T-helper 1 cell treated with Interleukin-12 subunit alpha and Interleukin-12 subunit beta and Interleukin-4 antibody, amounts not matched to agents 30 μg/mL and 1 μg/mL, for 36 hours (primary cell): Measurements from ENCODE around the gene KLHDC10.
"Not testable (repeated sequence)": the region's sequence is repeated elsewhere in the genome, so short reads cannot be mapped to it uniquely, and the experiment has no call there.

ENCODE experiments used
- H3K27ac Mint-ChIP-seq: one replicate; pipeline ENCODE4 v1.8.0; 2021; ENCODE audit warnings: mild to moderate bottlenecking, mixed read lengths
- H3K27me3 Mint-ChIP-seq: one replicate; pipeline ENCODE4 v1.8.0; 2021; ENCODE audit warnings: low read depth, mixed read lengths
- H3K36me3 Mint-ChIP-seq: one replicate; pipeline ENCODE4 v1.8.0; 2021; ENCODE audit warnings: low read depth, mixed read lengths
- H3K4me1 Mint-ChIP-seq: one replicate; pipeline ENCODE4 v1.8.0; 2021; ENCODE audit warnings: low read depth, mixed read lengths
- H3K4me3 Mint-ChIP-seq: one replicate; pipeline ENCODE4 v1.8.0; 2021; ENCODE audit warnings: mild to moderate bottlenecking, moderate library complexity, mixed read lengths
- H3K9me3 Mint-ChIP-seq: one replicate; pipeline ENCODE4 v1.8.0; 2021; ENCODE audit warnings: mixed read lengths

KLHDC10 gene

GRCh38 chr7:130069978-130070860 is at the start of gene KLHDC10:
TSS of gene KLHDC10 (plus strand) at chr7:130070534. CDS start at chr7:130070644, 110 bp downstream.
- Mint-ChIP-seq H3K4me3 (peak within 1 kb of the TSS; percentile 94), H3K36me3 (peaks cover 5% of the 10 kb centered on the region), H3K9me3 (no peaks in the 10 kb centered on the region), H3K27ac (peak within 1 kb of the TSS; percentile 80), H3K27me3 (no peaks in the 10 kb centered on the region), H3K4me1 (peaks cover 30% of the 10 kb centered on the region)

- Mint-ChIP-seq H3K36me3 (peaks cover 31% of the 10 kb centered on the region), H3K9me3 (no peaks in the 10 kb centered on the region), H3K27me3 (no peaks in the 10 kb centered on the region), H3K4me1 (peaks cover 4% of the 10 kb centered on the region), H3K4me3 (no peak overlapping the region), H3K27ac (no peak overlapping the region)
Measured at GRCh38 chr7:130021105-130021834, 49.1 kb upstream of the KLHDC10 start.

- Mint-ChIP-seq H3K36me3 (peaks cover 32% of the 10 kb centered on the region), H3K27ac (no peak overlapping the region), H3K27me3 (no peaks in the 10 kb centered on the region), H3K4me3 (no peak overlapping the region), H3K9me3 (no peaks in the 10 kb centered on the region), H3K4me1 (peaks cover 4% of the 10 kb centered on the region)
Measured at GRCh38 chr7:130022115-130022514, 48.2 kb upstream of the KLHDC10 start.

- no peak overlapping the region for H3K4me3 Mint-ChIP-seq
- peaks cover 4% of the 10 kb centered on the region for H3K4me1 Mint-ChIP-seq
- no peaks in the 10 kb centered on the region for H3K27me3 Mint-ChIP-seq
- H3K9me3 Mint-ChIP-seq, result no peaks in the 10 kb centered on the region
- H3K27ac Mint-ChIP-seq, result no peak overlapping the region
- H3K36me3 Mint-ChIP-seq, result peaks cover 35% of the 10 kb centered on the region
Measured at GRCh38 chr7:130022623-130023175, 47.6 kb upstream of the KLHDC10 start.

GRCh38 chr7:130024390-130024789 is 45.9 kb upstream of the KLHDC10 start:
- Mint-ChIP-seq H3K27me3 (no peaks in the 10 kb centered on the region), H3K4me1 (peaks cover 4% of the 10 kb centered on the region), H3K9me3 (no peaks in the 10 kb centered on the region), H3K27ac (no peak overlapping the region), H3K36me3 (peaks cover 35% of the 10 kb centered on the region), H3K4me3 (no peak overlapping the region)

- Mint-ChIP-seq H3K9me3 (no peaks in the 10 kb centered on the region), H3K4me1 (no peaks in the 10 kb centered on the region), H3K27ac (no peak overlapping the region), H3K36me3 (peaks cover 20% of the 10 kb centered on the region), H3K27me3 (no peaks in the 10 kb centered on the region), H3K4me3 (no peak overlapping the region)
Measured at GRCh38 chr7:130032698-130033097, 37.6 kb upstream of the KLHDC10 start.

GRCh38 chr7:130037703-130038102 is 32.6 kb upstream of the KLHDC10 start:
- H3K27me3 Mint-ChIP-seq, result no peaks in the 10 kb centered on the region
- H3K27ac Mint-ChIP-seq, result no peak overlapping the region
- peaks cover 12% of the 10 kb centered on the region for H3K36me3 Mint-ChIP-seq
- H3K4me1 Mint-ChIP-seq, result no peaks in the 10 kb centered on the region
- no peak overlapping the region for H3K4me3 Mint-ChIP-seq
- H3K9me3 Mint-ChIP-seq, result no peaks in the 10 kb centered on the region

- Mint-ChIP-seq H3K27ac (no peak overlapping the region), H3K36me3 (peaks cover 17% of the 10 kb centered on the region), H3K9me3 (no peaks in the 10 kb centered on the region), H3K4me1 (no peaks in the 10 kb centered on the region), H3K4me3 (no peak overlapping the region), H3K27me3 (no peaks in the 10 kb centered on the region)
Measured at GRCh38 chr7:130040576-130040975, 29.8 kb upstream of the KLHDC10 start.

GRCh38 chr7:130047831-130048230 is 22.5 kb upstream of the KLHDC10 start:
- Mint-ChIP-seq H3K27me3 (no peaks in the 10 kb centered on the region), H3K27ac (no peak overlapping the region), H3K4me1 (peaks cover 7% of the 10 kb centered on the region), H3K4me3 (no peak overlapping the region), H3K9me3 (no peaks in the 10 kb centered on the region), H3K36me3 (peaks cover 14% of the 10 kb centered on the region)

- Mint-ChIP-seq H3K36me3 (peaks cover 10% of the 10 kb centered on the region), H3K4me1 (peaks cover 7% of the 10 kb centered on the region), H3K27ac (peak overlapping the region; percentile 26), H3K4me3 (no peak overlapping the region), H3K27me3 (peaks cover 2% of the 10 kb centered on the region), H3K9me3 (no peaks in the 10 kb centered on the region)
Measured at GRCh38 chr7:130048906-130049305, 21.4 kb upstream of the KLHDC10 start.

- not testable (repeated sequence) for H3K27ac Mint-ChIP-seq, H3K27me3 Mint-ChIP-seq, H3K36me3 Mint-ChIP-seq, H3K9me3 Mint-ChIP-seq, H3K4me3 Mint-ChIP-seq
- peaks cover 11% of the 10 kb centered on the region for H3K4me1 Mint-ChIP-seq
Measured at GRCh38 chr7:130052250-130052649, 18.1 kb upstream of the KLHDC10 start.

GRCh38 chr7:130055198-130055597 is 15.1 kb upstream of the KLHDC10 start:
- H3K36me3 Mint-ChIP-seq, H3K27me3 Mint-ChIP-seq, H3K27ac Mint-ChIP-seq, H3K9me3 Mint-ChIP-seq, H3K4me3 Mint-ChIP-seq: not testable (repeated sequence)
- H3K4me1 Mint-ChIP-seq, result peaks cover 13% of the 10 kb centered on the region

GRCh38 chr7:130062246-130062645 is 8.1 kb upstream of the KLHDC10 start:
- no peak overlapping the region for H3K27ac Mint-ChIP-seq
- H3K9me3 Mint-ChIP-seq, result no peaks in the 10 kb centered on the region
- H3K36me3 Mint-ChIP-seq, result no peaks in the 10 kb centered on the region
- peaks cover 3% of the 10 kb centered on the region for H3K27me3 Mint-ChIP-seq
- H3K4me3 Mint-ChIP-seq, result no peak overlapping the region
- peaks cover 4% of the 10 kb centered on the region for H3K4me1 Mint-ChIP-seq

- Mint-ChIP-seq H3K36me3 (no peaks in the 10 kb centered on the region), H3K4me1 (peaks cover 4% of the 10 kb centered on the region), H3K9me3 (no peaks in the 10 kb centered on the region), H3K4me3 (no peak overlapping the region), H3K27ac (no peak overlapping the region), H3K27me3 (peaks cover 3% of the 10 kb centered on the region)
Measured at GRCh38 chr7:130063036-130063435, 7.3 kb upstream of the KLHDC10 start.

- not testable (repeated sequence) for H3K4me3 Mint-ChIP-seq, H3K4me1 Mint-ChIP-seq, H3K9me3 Mint-ChIP-seq, H3K36me3 Mint-ChIP-seq, H3K27me3 Mint-ChIP-seq, H3K27ac Mint-ChIP-seq
Measured at GRCh38 chr7:130064580-130064926, 5.8 kb upstream of the KLHDC10 start.
